Right lobe of liver (tissue), 6 donors: ENCODE data around the gene DGUOK. TPM values are rescaled to one million over a fixed set of nuclear protein-coding genes. Genes with fewer than 3 reads are reported as not detected.

ENCODE experiments used
- ATAC-seq, 4 donors: fragments of 200-7000 bp; cut with Tn5 transposase; one replicate each; pipeline ENCODE4 v1.9.1; 2020; ENCODE audit warnings: mild to moderate bottlenecking in 4 of 4, moderate library complexity in 4 of 4
- DNase-seq, 3 donors: peaks; one replicate each; pipeline ENCODE4 v3.0.0-alpha.2; 2020
- H3K27ac ChIP-seq, 3 donors: fragments of 200-600 bp; one replicate each; pipeline ENCODE4 v1.8.0; 2022
- H3K27me3 ChIP-seq, 2 donors: fragments of 200-600 bp; one replicate each; pipeline ENCODE4 v1.8.0; 2022
- H3K36me3 ChIP-seq, 4 donors: fragments of 200-600 bp; sonication (generic) in 1 of 4; one replicate each; pipeline versions ENCODE4 v1.5.1 to v1.8.0; 2017 to 2022; ENCODE audit warnings: control low read depth in 1 of 4
- H3K4me1 ChIP-seq, 4 donors: fragments of 200-600 bp; sonication (generic) in 1 of 4; one replicate each; pipeline versions ENCODE4 v1.5.1 to v1.8.0; 2017 to 2022; ENCODE audit warnings: control low read depth in 1 of 4
- H3K4me3 ChIP-seq, 3 donors: fragments of 200-600 bp; one replicate each; pipeline ENCODE4 v1.8.0; 2022
- H3K9me3 ChIP-seq, 4 donors: fragments of 200-600 bp; sonication (generic) in 1 of 4; one replicate each; pipeline versions ENCODE4 v1.5.1 to v1.8.0; 2017 to 2022; ENCODE audit warnings: control low read depth in 1 of 4
- POLR2A ChIP-seq: fragments of 450-650 bp; IDR thresholded peaks from one replicate; pipeline ENCODE4 v1.6.1; 2017; ENCODE audit warnings: antibody characterized with exemption, mild to moderate bottlenecking
- WGBS: methylation state at CpG from one replicate; pipeline ENCODE4 v1.1.6; 2018; ENCODE audit warnings: low coverage, low lambda C conversion rate; ENCODE audit not compliant: insufficient coverage; ENCODE audit errors: missing lambda C conversion rate; 5-methylcytosine and 5-hydroxymethylcytosine counted together
- intact Hi-C, 2 donors: fragments of 100-400 bp; cut with DNase I; formaldehyde crosslinking; loops; one replicate each; pipeline versions ENCODE4 v1.11.2 to v1.14.1; 2022
- total RNA-seq, 6 experiments: library from RNA; depleted of rRNA in 2 of 6; stranded (reverse); fragments of >200 nt in 2 of 6; fragmentation: NEBNext Ultra II Directional in 3 of 6; extraction: Animal tissue kit (Norgen Biotek cat#: 25700) in 3 of 6; gene quantifications; one replicate each; pipeline versions ENCODE4 v1.1.0 to v1.2.4, GENCODE V29; 2016 to 2023
- TF ChIP-seq, protein P1 (sequence below), 4 donors: fragments of 200-600 bp in 3 of 4; fragments of 450-650 bp in 1 of 4; IDR thresholded peaks; one replicate each; pipeline versions ENCODE4 v1.5.1 to v1.8.0; 2016 to 2022; ENCODE audit warnings: antibody characterized with exemption in 4 of 4, mild to moderate bottlenecking in 2 of 4
- donor health status: DM: no; HTN: yes; CAD: no.
- donor health status: DM: no; HTN: no; CAD: no.
- donor health status: DM: no; HTN: no; CAD: no.
- donor health status: DM: no; HTN: yes; CAD: no.
- donor health status: DM: no; HTN: yes; CAD: no.

Gene DGUOK
- total RNA-seq, 6 experiments from 2014 or later: 16.6 to 33.1 (median 22.6) TPM

DNA sequence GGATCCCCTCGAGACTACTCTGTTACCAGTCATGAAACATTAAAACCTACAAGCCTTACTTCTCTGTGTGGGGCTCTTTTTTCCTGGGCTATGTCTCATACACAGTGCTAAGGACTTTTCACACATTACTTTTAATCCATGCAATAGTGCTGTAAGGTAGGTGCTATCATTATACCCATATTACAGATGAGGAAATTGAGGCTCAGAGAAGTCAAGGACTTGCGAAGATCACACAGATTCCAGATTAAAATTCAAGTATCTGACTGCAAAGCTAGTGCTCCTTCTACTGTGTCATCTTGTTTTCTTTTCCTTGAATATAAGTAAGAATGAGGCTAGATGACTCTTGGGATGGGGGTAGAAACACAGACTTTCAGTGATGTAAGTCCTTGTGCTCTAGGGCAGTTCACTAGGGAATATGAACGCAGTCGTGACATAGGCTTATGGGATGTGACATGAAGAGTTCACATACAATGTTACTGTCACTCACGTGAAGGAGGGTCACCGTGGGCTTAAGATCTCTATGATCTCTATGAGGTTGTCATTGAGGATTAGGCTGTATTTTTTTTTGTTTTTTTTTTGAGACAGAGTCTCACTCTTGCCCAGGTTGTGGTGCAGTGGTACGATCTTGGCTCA, 7.0 kb upstream of the DGUOK start:
- TF ChIP-seq, protein P1, sequence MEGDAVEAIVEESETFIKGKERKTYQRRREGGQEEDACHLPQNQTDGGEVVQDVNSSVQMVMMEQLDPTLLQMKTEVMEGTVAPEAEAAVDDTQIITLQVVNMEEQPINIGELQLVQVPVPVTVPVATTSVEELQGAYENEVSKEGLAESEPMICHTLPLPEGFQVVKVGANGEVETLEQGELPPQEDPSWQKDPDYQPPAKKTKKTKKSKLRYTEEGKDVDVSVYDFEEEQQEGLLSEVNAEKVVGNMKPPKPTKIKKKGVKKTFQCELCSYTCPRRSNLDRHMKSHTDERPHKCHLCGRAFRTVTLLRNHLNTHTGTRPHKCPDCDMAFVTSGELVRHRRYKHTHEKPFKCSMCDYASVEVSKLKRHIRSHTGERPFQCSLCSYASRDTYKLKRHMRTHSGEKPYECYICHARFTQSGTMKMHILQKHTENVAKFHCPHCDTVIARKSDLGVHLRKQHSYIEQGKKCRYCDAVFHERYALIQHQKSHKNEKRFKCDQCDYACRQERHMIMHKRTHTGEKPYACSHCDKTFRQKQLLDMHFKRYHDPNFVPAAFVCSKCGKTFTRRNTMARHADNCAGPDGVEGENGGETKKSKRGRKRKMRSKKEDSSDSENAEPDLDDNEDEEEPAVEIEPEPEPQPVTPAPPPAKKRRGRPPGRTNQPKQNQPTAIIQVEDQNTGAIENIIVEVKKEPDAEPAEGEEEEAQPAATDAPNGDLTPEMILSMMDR (IDR thresholded peaks at IDR 0.05): no peak
- no peak for TF ChIP-seq POLR2A
- Histone ChIP-seq H3K4me1 (no peaks in the 10 kb centered on the region), H3K36me3 (no peaks in the 10 kb centered on the region), H3K27me3 (no peaks in the 10 kb centered on the region), H3K9me3 (no peaks in the 10 kb centered on the region), H3K27ac (no peak overlapping the region), H3K4me3 (no peak overlapping the region)
- ATAC-seq (no peak), DNase-seq (no peak)
- 71% methylated on average over 7 of the region's 7 CpGs for WGBS
- intact Hi-C loops: no loop called here

DNA sequence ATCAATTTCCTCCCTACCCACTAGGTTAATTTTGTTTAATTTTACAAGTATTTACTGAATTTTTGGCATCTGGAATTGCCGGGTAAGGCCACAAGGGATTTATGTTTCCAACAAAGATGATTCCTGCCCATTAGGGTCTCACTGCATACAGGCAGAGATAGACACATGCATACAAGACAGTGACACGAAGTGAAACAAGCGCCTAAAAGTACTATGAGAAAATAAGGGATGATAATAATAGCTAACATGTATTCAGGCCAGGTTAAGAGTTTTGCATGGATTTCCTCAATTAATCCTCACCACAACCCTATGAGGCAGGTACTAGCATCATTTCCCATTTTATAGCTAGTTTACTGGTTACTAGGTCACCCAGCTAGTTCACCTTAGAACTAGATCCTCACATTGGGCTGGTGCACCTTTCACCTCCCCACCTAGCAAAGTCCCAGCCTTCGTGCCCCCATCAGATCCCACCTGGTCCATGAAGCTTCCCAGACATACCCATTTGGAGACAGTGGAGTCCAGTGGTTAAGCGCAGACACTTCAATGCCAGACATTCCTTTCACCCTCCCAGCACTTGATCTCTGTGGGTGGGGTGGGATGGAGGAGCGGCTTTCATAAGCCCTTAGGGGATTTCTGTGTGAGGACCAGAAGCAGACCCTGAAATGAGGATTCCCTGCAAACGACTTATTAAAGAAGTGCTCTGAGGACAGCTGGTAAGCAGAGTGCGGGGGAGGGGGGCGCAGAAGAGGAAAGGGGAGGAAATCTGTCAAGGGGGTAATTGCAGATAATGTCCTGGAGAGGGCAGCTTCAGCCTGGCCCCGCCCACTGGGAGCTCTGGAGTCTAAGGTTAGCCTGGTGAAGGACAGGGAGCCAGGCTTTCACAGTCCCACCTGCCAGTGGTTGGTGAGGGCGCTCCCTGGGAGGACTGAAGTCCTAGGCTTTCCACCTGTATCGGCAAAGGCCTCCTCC, 5.8 kb upstream of the DGUOK start:
- ATAC-seq (peak; percentile 46 to 65 (median 50)), DNase-seq (peak in 1 of 3 donors; percentile 43)
- Histone ChIP-seq H3K36me3 (no peaks in the 10 kb centered on the region), H3K4me1 (no peaks in the 10 kb centered on the region), H3K27me3 (no peaks in the 10 kb centered on the region), H3K4me3 (no peak overlapping the region), H3K9me3 (no peaks in the 10 kb centered on the region), H3K27ac (no peak overlapping the region)
- 39% methylated on average over 8 of the region's 12 CpGs for whole genome bisulfite sequencing
- TF ChIP-seq, protein P1 (IDR thresholded peaks at IDR 0.05): peak in 2 of 4 donors; percentile 10 to 16
- no peak for TF ChIP-seq POLR2A
- intact Hi-C loops: no loop called here

DNA sequence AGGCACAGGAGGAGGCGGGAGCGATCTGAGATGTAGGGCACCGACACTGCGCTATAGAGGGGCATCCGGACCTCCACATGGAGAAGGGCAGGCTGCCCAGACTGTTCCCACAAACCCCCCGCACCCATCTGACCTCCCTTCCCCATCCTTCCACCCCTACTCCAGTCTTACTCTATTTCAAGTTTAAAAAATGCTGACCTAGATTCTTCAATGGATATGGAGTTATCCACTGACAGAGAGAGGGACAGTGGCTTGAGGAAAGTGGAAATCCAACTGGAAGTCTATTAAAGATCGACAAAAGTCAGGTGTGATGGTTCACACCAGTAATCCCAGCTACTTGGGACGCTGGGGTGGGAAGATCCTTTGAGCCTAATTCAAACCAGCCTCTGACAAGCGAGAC, 5.1 kb upstream of the DGUOK start:
- no peak overlapping the region for H3K27ac ChIP-seq
- peak in 1 of 4 donors; percentile 18 for ATAC-seq
- H3K36me3 ChIP-seq: no peaks in the 10 kb centered on the region
- TF ChIP-seq POLR2A: no peak
- TF ChIP-seq, protein P1 (IDR thresholded peaks at IDR 0.05): no peak
- DNase-seq: no peak
- H3K4me1 ChIP-seq: no peaks in the 10 kb centered on the region
- no peaks in the 10 kb centered on the region for H3K27me3 ChIP-seq
- H3K4me3 ChIP-seq: no peak overlapping the region
- H3K9me3 ChIP-seq: no peaks in the 10 kb centered on the region
- intact Hi-C loops: no loop called here
- WGBS: 53% methylated on average over 3 of the region's 9 CpGs

DNA sequence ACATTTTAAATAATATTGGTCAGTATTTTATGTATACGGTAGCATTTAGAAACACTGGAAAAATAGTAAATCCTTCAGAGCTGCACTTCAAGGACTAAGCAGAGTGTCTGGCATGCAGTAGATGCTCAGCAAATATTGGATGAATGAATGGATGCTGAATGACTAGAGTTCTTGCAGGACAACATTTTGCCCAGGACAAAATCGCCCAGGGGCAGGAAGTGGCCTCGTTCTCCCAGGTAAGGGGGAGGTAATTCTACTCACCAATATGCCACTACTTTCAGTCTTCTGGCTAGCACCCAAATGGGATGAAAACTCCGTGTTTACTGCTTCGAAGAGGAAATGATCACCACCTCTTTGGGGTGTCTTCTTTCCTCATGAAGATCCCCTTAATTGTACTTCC, 4.0 kb upstream of the DGUOK start:
- DNase-seq: no peak
- Histone ChIP-seq H3K27ac (no peak overlapping the region), H3K9me3 (no peaks in the 10 kb centered on the region), H3K27me3 (no peaks in the 10 kb centered on the region), H3K4me3 (no peak overlapping the region), H3K36me3 (no peaks in the 10 kb centered on the region), H3K4me1 (peaks cover 0 to 2% (median 1%) of the 10 kb centered on the region in 4 donors)
- ATAC-seq: no peak
- intact Hi-C loops: no loop called here
- no peak for TF ChIP-seq POLR2A
- TF ChIP-seq, protein P1 (IDR thresholded peaks at IDR 0.05): no peak
- WGBS: 33% methylated on average over 5 of the region's 5 CpGs
